CMK (cell line): ENCODE results near the gene ATN1.

ENCODE experiments used
- DNase-seq: peaks from one replicate; pipeline ENCODE4 v3.0.0-alpha.2; 2010; ENCODE audit warnings: low read depth

The ATN1 gene

GRCh38 chr12:6975297-6976032 lies 47.7 kb downstream of the ATN1 start:
- DNase-seq: no peak

GRCh38 chr12:6977653-6978052 lies 49.9 kb downstream of the ATN1 start:
- DNase-seq: no peak

- no peak for DNase-seq
These were observed 50.4 kb downstream of the ATN1 start for GRCh38 chr12:6978188-6978587.

- DNase-seq: no peak
These were observed 50.9 kb downstream of the ATN1 start for GRCh38 chr12:6978611-6979011.

GRCh38 chr12:6979021-6979420 lies 51.3 kb downstream of the ATN1 start:
- no peak for DNase-seq

GRCh38 chr12:6979453-6979852 lies 51.7 kb downstream of the ATN1 start:
- no peak for DNase-seq

- no peak for DNase-seq
These were observed 52.3 kb downstream of the ATN1 start for GRCh38 chr12:6980075-6980474.

GRCh38 chr12:6980740-6981139 lies 53.0 kb downstream of the ATN1 start:
- DNase-seq: no peak

GRCh38 chr12:6981152-6982052 lies 53.6 kb downstream of the ATN1 start:
- no peak for DNase-seq

GRCh38 chr12:6982532-6982931 lies 54.8 kb downstream of the ATN1 start:
- DNase-seq: no peak

- no peak for DNase-seq
These were observed 60.3 kb downstream of the ATN1 start for GRCh38 chr12:6987956-6988553.
